IMR-90 (cell line): Measurements from ENCODE around the gene ARHGAP15.

Source experiments
- MAFK ChIP-seq: IDR thresholded peaks from 2 replicates; pipeline ENCODE4 v1.6.1; 2012; ENCODE audit warnings: low read depth, low read length, improper control_type of control experiment
- POLR2A ChIP-seq: IDR thresholded peaks from 2 replicates; pipeline ENCODE4 v1.6.1; 2012; ENCODE audit warnings: mild to moderate bottlenecking, low read depth, low read length
- RFX5 ChIP-seq: IDR thresholded peaks from 2 replicates; pipeline ENCODE4 v1.8.0; 2012; ENCODE audit warnings: low read depth, mild to moderate bottlenecking, low read length, moderate library complexity
- TF ChIP-seq, protein P1 (sequence below): conservative IDR thresholded peaks from 2 replicates; pipeline ENCODE4 v1.5.1; 2012; ENCODE audit warnings: mild to moderate bottlenecking, low read depth, low read length, improper control_type of control experiment

DNA sequence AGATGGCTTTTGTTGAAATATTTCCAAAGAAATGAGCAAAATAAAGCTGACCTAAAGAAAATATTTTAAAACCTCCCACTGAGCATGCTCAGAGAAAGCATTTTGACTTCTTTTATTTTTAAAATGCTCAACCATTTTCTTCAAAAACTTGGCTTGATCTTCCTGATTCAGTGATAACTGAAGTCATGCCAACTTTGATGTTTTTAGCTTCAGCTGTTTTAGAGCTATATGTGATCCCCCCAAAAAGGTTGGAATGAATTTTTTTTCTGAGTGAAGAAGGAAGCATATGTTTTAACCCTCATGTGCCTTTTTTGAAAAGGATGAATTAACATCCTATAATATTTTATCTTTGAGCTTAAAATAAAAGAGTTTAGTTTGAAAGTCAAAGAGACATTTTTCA is 612.0 kb downstream of the ARHGAP15 start:
- TF ChIP-seq, protein P1, sequence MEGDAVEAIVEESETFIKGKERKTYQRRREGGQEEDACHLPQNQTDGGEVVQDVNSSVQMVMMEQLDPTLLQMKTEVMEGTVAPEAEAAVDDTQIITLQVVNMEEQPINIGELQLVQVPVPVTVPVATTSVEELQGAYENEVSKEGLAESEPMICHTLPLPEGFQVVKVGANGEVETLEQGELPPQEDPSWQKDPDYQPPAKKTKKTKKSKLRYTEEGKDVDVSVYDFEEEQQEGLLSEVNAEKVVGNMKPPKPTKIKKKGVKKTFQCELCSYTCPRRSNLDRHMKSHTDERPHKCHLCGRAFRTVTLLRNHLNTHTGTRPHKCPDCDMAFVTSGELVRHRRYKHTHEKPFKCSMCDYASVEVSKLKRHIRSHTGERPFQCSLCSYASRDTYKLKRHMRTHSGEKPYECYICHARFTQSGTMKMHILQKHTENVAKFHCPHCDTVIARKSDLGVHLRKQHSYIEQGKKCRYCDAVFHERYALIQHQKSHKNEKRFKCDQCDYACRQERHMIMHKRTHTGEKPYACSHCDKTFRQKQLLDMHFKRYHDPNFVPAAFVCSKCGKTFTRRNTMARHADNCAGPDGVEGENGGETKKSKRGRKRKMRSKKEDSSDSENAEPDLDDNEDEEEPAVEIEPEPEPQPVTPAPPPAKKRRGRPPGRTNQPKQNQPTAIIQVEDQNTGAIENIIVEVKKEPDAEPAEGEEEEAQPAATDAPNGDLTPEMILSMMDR = no peak
- TF ChIP-seq RFX5 (no peak), POLR2A (no peak), MAFK (no peak)
